BE2C (cell line): ENCODE data around the gene ULK4.
A peak's percentile ranks its signal among the peaks of the same experiment; 100 is the strongest.

ENCODE experiments used
- DNase-seq: peaks from one replicate; pipeline ENCODE4 v3.0.0-alpha.2; 2020
- H3K27me3 ChIP-seq: fragments of 250-450 bp; sonication (Bioruptor Pico); 2 replicates; pipeline ENCODE4 v1.5.1; 2020; ENCODE audit warnings: mild to moderate bottlenecking
- H3K36me3 ChIP-seq: fragments of 250-450 bp; sonication (Bioruptor Pico); 2 replicates; pipeline ENCODE4 v1.5.1; 2020; ENCODE audit warnings: mild to moderate bottlenecking
- H3K4me1 ChIP-seq: fragments of 250-450 bp; sonication (Bioruptor Pico); 2 replicates; pipeline ENCODE4 v1.5.1; 2020
- H3K4me3 ChIP-seq: 2 replicates; pipeline ENCODE4 v1.5.1; 2011; ENCODE audit warnings: low read depth, low read length
- H3K9me3 ChIP-seq: fragments of 250-450 bp; sonication (Bioruptor Pico); 2 replicates; pipeline ENCODE4 v1.5.1; 2020
- TF ChIP-seq, protein P1 (sequence below): IDR thresholded peaks from 2 replicates; pipeline ENCODE4 v1.5.1; 2012; ENCODE audit warnings: mild to moderate bottlenecking, low read depth, low read length

ULK4 gene

DNA sequence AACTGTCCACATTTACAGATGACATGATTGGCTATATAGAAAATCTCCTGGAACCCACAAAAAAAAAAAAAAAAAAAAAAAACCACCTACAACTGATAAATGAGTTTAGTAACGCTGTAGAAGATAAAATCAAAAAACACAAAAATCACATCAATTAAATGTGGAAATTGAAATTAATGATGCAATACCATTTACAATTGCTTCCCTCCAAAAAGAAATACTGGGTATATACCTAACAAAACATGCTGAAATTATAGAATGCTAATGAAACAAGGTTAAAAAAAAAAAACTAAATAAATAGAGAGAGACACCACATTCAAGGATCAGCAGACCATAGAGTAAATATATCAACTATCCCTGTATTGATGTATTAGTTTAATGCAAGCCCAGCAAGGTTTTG, 215.7 kb downstream of the ULK4 start:
- no peak for DNase-seq
- H3K36me3 ChIP-seq, result no peaks in the 10 kb centered on the region
- H3K4me3 ChIP-seq, result no peak overlapping the region
- H3K4me1 ChIP-seq, result no peaks in the 10 kb centered on the region
- TF ChIP-seq, protein P1, sequence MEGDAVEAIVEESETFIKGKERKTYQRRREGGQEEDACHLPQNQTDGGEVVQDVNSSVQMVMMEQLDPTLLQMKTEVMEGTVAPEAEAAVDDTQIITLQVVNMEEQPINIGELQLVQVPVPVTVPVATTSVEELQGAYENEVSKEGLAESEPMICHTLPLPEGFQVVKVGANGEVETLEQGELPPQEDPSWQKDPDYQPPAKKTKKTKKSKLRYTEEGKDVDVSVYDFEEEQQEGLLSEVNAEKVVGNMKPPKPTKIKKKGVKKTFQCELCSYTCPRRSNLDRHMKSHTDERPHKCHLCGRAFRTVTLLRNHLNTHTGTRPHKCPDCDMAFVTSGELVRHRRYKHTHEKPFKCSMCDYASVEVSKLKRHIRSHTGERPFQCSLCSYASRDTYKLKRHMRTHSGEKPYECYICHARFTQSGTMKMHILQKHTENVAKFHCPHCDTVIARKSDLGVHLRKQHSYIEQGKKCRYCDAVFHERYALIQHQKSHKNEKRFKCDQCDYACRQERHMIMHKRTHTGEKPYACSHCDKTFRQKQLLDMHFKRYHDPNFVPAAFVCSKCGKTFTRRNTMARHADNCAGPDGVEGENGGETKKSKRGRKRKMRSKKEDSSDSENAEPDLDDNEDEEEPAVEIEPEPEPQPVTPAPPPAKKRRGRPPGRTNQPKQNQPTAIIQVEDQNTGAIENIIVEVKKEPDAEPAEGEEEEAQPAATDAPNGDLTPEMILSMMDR, result no peak
- no peaks in the 10 kb centered on the region for H3K9me3 ChIP-seq
- no peaks in the 10 kb centered on the region for H3K27me3 ChIP-seq

DNA sequence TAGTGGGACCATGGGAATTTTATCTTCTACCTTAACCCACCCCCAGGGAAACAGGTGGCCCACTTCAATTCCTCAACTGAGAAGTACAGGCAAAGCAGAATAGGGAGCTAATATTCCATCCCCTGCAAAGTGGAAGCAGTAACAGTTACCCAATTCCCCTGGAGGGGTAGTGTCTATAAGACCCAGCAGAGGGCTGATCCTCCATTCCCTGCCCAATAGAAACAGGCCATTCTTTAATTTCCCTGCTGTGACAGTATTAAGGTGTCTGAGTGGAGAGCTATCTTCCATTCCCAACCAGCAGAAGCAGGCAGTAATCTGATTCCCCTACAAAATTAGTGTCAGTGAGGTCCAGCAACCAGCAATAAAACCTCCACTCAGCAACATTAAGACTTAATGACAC, 219.8 kb downstream of the ULK4 start:
- Histone ChIP-seq H3K36me3 (no peaks in the 10 kb centered on the region), H3K27me3 (no peaks in the 10 kb centered on the region), H3K9me3 (no peaks in the 10 kb centered on the region), H3K4me1 (no peaks in the 10 kb centered on the region), H3K4me3 (no peak overlapping the region)
- TF ChIP-seq, protein P1, result no peak
- no peak for DNase-seq

DNA sequence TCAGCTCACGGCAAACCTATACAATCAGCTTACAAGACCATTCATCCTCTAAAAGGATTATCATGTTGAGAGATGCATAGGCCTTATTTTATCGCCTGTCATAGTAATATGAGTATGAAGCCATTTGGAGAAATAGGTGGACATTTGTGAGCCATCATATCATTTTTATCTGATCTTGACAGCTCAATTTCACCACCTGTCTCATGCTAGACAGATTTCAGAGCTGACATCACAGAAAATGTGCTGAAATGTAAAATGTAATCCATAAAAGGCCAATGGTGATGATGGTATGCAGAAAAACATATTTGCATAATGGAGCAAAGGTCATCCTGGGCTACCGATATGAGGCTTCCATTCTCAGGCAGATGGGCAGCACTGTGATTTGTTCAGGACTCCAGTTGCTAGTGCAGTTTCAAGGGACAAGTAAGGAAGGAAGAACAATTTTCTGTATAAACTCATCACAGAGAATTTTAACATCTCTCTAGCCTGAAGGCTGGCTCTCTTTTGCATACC, 221.5 kb downstream of the ULK4 start:
- no peak for DNase-seq
- Histone ChIP-seq H3K9me3 (no peaks in the 10 kb centered on the region), H3K4me3 (no peak overlapping the region), H3K36me3 (no peaks in the 10 kb centered on the region), H3K27me3 (no peaks in the 10 kb centered on the region), H3K4me1 (no peaks in the 10 kb centered on the region)
- TF ChIP-seq, protein P1, result no peak

DNA sequence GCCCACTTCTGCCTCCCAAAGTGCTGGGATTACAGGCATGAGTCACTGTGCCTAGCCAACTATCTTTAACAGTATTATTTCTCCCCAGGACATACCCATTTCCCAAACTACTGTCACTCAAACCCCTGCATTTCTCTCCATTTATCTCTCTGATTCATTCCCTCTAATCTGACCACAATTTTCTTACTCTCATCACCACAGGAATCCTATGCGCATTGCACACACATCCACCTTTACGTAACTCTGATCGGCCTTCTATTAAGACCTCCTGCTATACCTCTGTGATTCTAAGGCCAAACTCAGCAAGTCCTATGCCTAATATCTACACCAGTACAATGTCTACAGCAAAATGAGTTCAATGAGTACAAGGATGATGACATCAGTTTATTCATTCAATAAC, 235.0 kb downstream of the ULK4 start:
- Histone ChIP-seq H3K36me3 (no peaks in the 10 kb centered on the region), H3K27me3 (no peaks in the 10 kb centered on the region)
- no peak for DNase-seq

DNA sequence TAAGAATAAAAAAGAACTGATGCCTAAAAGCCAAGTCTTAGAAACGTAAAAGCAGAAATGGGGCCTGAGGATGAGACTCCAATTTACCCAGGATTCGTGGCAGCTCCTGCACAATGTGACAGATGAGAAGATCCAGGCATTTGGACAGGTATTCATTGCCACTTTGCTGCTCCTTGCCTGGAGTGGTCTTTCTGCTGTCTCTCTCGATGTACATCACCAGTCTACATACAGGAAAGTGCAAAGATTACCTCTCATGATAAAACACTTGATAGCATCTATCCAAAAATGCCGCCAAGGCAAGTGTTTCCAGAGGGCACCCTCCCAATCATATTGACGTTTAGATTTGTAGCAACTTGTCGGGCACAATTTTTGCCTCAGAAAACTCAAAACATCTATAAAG, 244.3 kb downstream of the ULK4 start:
- TF ChIP-seq, protein P1, result no peak
- no peaks in the 10 kb centered on the region for H3K9me3 ChIP-seq
- H3K4me1 ChIP-seq, result no peaks in the 10 kb centered on the region
- H3K4me3 ChIP-seq, result no peak overlapping the region
- no peaks in the 10 kb centered on the region for H3K36me3 ChIP-seq
- H3K27me3 ChIP-seq, result no peaks in the 10 kb centered on the region
- DNase-seq, result no peak

More for the DNA sequence above, 235.0 kb downstream of the ULK4 start:
- TF ChIP-seq, protein P1, result no peak
- H3K9me3 ChIP-seq, result no peaks in the 10 kb centered on the region
- H3K4me3 ChIP-seq, result no peak overlapping the region
- no peaks in the 10 kb centered on the region for H3K4me1 ChIP-seq

DNA sequence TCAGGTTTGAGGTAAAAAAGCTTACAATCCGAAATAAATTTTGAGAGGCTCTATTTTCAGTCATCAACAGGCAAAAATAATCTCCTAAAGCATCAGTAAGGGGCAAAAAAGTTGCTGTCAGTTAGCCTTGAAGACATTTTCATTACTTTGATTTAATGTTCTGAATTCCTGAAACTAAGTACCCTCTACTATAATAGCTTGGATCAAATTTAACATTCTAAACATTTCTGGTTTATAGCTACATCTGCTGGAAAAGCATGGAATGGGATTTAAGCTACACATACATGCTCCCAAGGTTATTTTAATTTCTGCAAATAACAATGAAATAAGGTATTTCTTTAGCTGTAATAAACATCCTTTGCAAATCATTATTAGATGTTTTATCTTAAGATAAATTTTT, 245.4 kb downstream of the ULK4 start:
- TF ChIP-seq, protein P1, result peak; percentile 25; the same call in 1 of the 2 replicates
- no peak for DNase-seq
- Histone ChIP-seq H3K27me3 (no peaks in the 10 kb centered on the region), H3K4me3 (no peak overlapping the region), H3K9me3 (no peaks in the 10 kb centered on the region), H3K36me3 (no peaks in the 10 kb centered on the region), H3K4me1 (no peaks in the 10 kb centered on the region)
